NB4 (cell line): Measurements from ENCODE around the gene CHD3.

ENCODE experiments used
- MAX ChIP-seq: IDR thresholded peaks from 2 replicates; pipeline ENCODE4 v1.6.1; 2011; ENCODE audit warnings: low read depth, low read length
- MYC ChIP-seq: IDR thresholded peaks from 2 replicates; pipeline ENCODE4 v1.6.1; 2011; ENCODE audit warnings: low read depth, low read length
- TF ChIP-seq, protein P1 (sequence below): IDR thresholded peaks from one replicate; pipeline ENCODE4 v1.5.1; 2012; ENCODE audit warnings: low read depth, low read length

DNA sequence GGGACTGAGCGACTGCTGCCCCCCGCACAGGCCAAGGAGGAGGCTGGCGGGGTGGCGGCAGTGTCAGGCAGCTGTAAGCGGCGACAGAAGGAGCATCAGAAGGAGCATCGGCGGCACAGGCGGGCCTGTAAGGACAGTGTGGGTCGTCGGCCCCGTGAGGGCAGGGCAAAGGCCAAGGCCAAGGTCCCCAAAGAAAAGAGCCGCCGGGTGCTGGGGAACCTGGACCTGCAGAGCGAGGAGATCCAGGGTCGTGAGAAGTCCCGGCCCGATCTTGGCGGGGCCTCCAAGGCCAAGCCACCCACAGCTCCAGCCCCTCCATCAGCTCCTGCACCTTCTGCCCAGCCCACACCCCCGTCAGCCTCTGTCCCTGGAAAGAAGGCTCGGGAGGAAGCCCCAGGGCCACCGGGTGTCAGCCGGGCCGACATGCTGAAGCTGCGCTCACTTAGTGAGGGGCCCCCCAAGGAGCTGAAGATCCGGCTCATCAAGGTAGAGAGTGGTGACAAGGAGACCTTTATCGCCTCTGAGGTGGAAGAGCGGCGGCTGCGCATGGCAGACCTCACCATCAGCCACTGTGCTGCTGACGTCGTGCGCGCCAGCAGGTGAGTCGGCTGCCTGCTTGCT is 39.3 kb upstream of the CHD3 start:
- TF ChIP-seq, protein P1, sequence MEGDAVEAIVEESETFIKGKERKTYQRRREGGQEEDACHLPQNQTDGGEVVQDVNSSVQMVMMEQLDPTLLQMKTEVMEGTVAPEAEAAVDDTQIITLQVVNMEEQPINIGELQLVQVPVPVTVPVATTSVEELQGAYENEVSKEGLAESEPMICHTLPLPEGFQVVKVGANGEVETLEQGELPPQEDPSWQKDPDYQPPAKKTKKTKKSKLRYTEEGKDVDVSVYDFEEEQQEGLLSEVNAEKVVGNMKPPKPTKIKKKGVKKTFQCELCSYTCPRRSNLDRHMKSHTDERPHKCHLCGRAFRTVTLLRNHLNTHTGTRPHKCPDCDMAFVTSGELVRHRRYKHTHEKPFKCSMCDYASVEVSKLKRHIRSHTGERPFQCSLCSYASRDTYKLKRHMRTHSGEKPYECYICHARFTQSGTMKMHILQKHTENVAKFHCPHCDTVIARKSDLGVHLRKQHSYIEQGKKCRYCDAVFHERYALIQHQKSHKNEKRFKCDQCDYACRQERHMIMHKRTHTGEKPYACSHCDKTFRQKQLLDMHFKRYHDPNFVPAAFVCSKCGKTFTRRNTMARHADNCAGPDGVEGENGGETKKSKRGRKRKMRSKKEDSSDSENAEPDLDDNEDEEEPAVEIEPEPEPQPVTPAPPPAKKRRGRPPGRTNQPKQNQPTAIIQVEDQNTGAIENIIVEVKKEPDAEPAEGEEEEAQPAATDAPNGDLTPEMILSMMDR, result no peak
- TF ChIP-seq MYC, result no peak
- no peak for TF ChIP-seq MAX
